Caki2 (cell line): ENCODE data around the gene TMEM229B. TPM values are rescaled to one million over a fixed set of nuclear protein-coding genes. Genes with fewer than 3 reads are reported as not detected.

Experiments used
- DNase-seq: peaks from one replicate; pipeline ENCODE4 v3.0.0-alpha.2; 2015; ENCODE audit warnings: low read depth
- in situ Hi-C: cut with HindIII; loops from 2 replicates; pipeline ENCODE4 v1.10.0; 2016; ENCODE audit warnings: low sequenced_read_pairs, low pct_unique_long_range_greater_than_20kb, mixed read lengths
- total RNA-seq: library from RNA; depleted of rRNA; stranded (reverse); fragments of >200 nt; shearing (Covaris generic); gene quantifications from 2 replicates; pipeline ENCODE4 v1.2.3, GENCODE V29; 2014; ENCODE audit warnings: low replicate concordance

TMEM229B gene
- total RNA-seq, 1 experiment from 2014 or later = not detected

GRCh38 chr14:67519406-67519805 lies 30.9 kb upstream of the TMEM229B start:
- DNase-seq = no peak
- in situ Hi-C loops = no loop called here

DNA sequence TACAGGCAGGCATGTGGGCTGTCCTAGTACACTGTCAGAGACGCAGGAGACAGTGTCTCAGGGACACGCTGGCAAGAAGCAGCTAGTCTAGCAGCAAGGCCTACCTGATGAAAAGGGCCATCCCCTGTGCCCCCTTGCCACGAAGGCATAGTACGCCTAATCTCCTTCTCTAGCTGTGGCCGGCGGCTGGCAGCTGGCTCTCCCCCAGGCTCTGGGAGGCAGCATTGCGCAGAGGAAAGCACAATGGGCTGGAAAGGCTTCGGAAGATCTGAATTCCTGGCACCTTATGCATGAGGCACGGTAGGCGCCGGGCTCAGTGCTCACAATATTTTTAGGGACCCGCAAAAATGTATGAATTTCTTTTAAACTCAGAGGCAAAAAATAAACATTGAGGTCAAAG lies 28.6 kb upstream of the TMEM229B start:
- in situ Hi-C loops = no loop called here
- no peak for DNase-seq

DNA sequence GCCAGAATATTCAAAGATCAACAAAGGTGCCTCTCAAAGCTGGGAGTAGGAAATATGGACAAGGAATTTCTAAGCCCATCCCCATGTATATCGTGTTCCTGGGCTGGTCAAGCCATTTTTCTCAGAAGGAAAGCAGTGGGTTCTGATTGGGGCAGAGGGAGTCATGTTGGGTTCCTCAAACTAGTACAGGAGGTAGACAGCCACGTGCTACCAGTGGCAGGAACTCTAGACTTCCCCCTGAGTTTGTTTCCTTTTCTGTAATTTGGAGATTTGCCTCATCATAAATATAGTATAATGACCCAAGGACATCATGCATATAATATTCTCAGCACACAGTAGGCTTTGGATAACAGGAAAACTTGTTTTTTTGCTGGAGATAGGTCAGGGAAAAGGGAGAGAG lies 28.2 kb upstream of the TMEM229B start:
- in situ Hi-C loops = no loop called here

GRCh38 chr14:67515386-67516079 lies 27.0 kb upstream of the TMEM229B start:
- DNase-seq = no peak
- in situ Hi-C loops = no loop called here

More for the DNA sequence above, 28.2 kb upstream of the TMEM229B start:
- DNase-seq = no peak

- DNase-seq = no peak
- in situ Hi-C loops = no loop called here
These were observed 26.3 kb upstream of the TMEM229B start for GRCh38 chr14:67514650-67515385.

DNA sequence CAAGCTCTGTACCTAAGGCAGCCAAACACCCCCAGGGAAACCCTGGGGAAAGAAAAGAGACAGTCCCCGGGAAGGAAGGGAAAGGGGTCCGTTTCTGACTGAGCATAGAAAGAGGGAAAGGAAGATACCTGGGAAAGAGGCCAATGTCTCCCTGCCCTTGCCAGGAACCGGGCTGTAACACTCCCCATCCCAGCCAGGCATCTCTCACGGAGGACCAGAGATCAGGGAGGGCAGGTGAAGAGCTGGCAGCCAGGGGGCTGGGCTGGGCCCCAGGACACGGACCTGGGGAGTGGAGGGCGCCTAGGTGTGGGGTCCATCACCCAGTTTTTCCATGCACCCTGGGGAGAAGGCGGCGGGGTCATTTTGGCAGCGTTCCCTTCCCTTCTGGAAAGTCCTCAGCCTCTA lies 25.7 kb upstream of the TMEM229B start:
- no peak for DNase-seq
- in situ Hi-C loops = no loop called here

DNA sequence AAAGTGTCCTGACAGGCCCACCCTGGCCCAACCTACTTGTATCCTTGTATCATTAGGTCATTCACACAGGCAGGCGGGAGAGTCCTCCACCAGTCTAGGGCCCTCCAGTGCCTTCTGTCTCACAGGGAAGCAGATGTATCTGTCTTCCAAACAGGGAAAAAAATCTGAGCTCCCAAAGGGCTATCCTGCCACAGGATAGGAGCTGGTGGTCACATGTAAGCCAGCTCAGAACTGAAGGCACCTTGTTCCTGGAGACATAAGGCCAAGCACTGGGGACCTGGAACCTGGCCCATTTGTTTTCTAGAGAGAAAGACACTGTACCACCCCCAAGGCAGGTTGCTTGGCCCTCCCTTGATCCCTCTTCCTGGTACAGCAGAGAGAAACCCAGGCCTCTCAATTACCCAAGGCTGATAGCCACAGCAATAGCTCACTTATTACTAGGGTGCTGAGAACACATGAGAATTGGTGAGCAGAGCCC lies 25.1 kb upstream of the TMEM229B start:
- in situ Hi-C loops = no loop called here
- DNase-seq = no peak

- DNase-seq = no peak
- in situ Hi-C loops = no loop called here
These were observed 24.2 kb upstream of the TMEM229B start for GRCh38 chr14:67512463-67513310.

DNA sequence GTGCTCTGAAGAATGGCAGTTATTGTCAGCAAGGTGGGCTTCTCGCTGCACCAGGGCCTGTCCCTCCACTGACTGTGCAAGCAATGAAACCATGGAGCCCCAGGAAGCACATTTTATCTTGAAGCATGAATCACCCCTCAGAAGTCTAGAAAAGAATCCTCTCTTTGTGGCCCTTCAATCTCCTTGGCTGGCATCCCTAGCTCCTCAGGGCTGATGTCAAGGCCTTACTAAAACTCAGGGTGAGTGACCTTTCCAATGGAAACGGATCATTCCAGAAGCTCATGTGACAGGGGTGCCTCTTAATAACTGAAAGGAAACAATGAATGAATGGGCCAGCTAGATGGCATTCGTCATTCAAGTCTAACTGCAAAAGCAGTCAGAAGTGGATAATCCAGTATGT lies 22.3 kb upstream of the TMEM229B start:
- in situ Hi-C loops = no loop called here
- no peak for DNase-seq

- in situ Hi-C loops = no loop called here
These were observed 21.6 kb upstream of the TMEM229B start for GRCh38 chr14:67510121-67510520.

DNA sequence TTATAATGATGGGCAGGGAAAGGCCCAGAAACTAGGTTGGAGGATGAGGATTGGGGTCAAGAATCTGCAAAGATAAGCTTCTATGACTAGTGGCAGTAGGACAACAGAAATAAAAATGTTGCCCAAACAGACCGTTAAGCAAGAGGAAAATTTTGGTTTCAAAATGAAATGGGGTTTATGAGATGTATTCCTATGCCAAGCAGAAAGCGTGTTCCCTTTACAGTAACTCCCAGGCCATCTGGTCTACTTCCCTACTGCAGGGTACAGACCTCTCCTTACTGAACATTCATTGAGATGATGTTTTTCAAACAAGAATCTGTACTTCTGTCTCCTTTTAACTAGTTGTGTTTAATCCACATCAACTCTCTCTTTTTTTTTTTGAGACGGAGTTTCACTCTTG lies 20.4 kb upstream of the TMEM229B start:
- in situ Hi-C loops = no loop called here
- DNase-seq = no peak

More at GRCh38 chr14:67510121-67510520, 21.6 kb upstream of the TMEM229B start:
- DNase-seq = no peak

GRCh38 chr14:67505254-67505653 lies 16.7 kb upstream of the TMEM229B start:
- in situ Hi-C loops = no loop called here
- DNase-seq = no peak

DNA sequence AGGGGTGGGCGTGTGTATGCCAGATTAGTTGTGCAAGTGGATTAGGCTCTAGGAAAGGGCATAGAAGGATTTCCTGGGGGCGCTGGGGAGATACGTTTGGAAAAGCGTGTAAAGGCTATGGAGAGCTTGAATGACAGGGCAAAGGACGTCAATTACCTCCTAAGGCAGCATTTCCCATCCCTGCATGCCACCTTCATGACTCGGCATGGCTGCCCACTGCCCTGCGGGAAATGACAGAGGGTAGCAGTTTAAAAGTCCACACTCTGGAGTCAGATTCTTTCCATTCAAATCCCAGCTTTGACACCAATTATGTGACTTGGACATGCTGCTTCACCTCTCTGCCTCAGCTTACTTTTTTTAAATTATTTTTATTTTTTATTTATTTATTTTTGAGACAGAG lies 14.8 kb upstream of the TMEM229B start:
- in situ Hi-C loops = no loop called here
- no peak for DNase-seq

- DNase-seq = no peak
These were observed 14.3 kb upstream of the TMEM229B start for GRCh38 chr14:67502867-67503266.

GRCh38 chr14:67501670-67502069 lies 13.1 kb upstream of the TMEM229B start:
- in situ Hi-C loops = no loop called here
- DNase-seq = no peak

More at GRCh38 chr14:67502867-67503266, 14.3 kb upstream of the TMEM229B start:
- in situ Hi-C loops = no loop called here

GRCh38 chr14:67500981-67501380 lies 12.5 kb upstream of the TMEM229B start:
- in situ Hi-C loops = no loop called here

GRCh38 chr14:67497716-67498115 lies 9.2 kb upstream of the TMEM229B start:
- DNase-seq = no peak
- in situ Hi-C loops = no loop called here

More at GRCh38 chr14:67500981-67501380, 12.5 kb upstream of the TMEM229B start:
- no peak for DNase-seq

DNA sequence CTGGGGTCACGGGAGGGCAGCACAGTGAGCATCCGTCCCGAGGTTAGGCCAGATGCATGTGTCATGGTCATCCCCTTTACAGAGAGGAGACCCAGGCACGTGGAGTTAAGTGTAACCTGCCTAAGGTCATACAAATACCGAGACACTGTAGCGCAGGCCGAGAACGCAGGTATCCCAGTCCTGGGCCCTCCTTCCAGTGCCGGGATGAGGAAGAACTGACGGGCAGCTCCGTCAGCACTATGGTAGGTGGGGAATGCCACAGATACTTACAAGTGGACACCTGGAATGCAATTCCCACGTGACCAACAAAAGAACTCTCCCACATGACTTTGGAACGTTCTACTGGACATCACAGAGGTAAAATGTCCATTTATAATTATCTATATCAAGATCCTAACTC lies 8.7 kb upstream of the TMEM229B start:
- in situ Hi-C loops = no loop called here
- DNase-seq = no peak

- no peak for DNase-seq
- in situ Hi-C loops = no loop called here
These were observed 7.3 kb upstream of the TMEM229B start for GRCh38 chr14:67495827-67496226.
